IPS-NIHi11 (cell line): ENCODE results near the gene SMG1.
"Not testable (repeated sequence)": the region's sequence is repeated elsewhere in the genome, so short reads cannot be mapped to it uniquely, and the experiment has no call there.

Experiments
- DNase-seq: peaks from one replicate; pipeline ENCODE4 v3.0.0; 2012; ENCODE audit warnings: mixed read lengths, low spot score

Gene SMG1

GRCh38 chr16:18925986-18926865 lies at the start of gene SMG1:
Gene SMG1, minus strand, starts transcription at chr16:18926408. Its CDS starts 367 bp downstream, at chr16:18926041.
- DNase-seq = peak; percentile 85

GRCh38 chr16:18975109-18975508 lies 48.9 kb upstream of the SMG1 start:
- DNase-seq = no peak

GRCh38 chr16:18969855-18970240 lies 43.6 kb upstream of the SMG1 start:
- DNase-seq = no peak

- DNase-seq = peak; percentile 93
Measured at GRCh38 chr16:18969050-18969854, 43.0 kb upstream of the SMG1 start.

- DNase-seq = no peak
Measured at GRCh38 chr16:18966791-18967190, 40.6 kb upstream of the SMG1 start.

- no peak for DNase-seq
Measured at GRCh38 chr16:18965555-18965954, 39.3 kb upstream of the SMG1 start.

GRCh38 chr16:18959031-18959505 lies 32.9 kb upstream of the SMG1 start:
- DNase-seq = no peak

- no peak for DNase-seq
Measured at GRCh38 chr16:18958621-18959029, 32.4 kb upstream of the SMG1 start.

- not testable (repeated sequence) for DNase-seq
Measured at GRCh38 chr16:18956658-18957241, 30.5 kb upstream of the SMG1 start.

- not testable (repeated sequence) for DNase-seq
Measured at GRCh38 chr16:18955874-18956580, 29.8 kb upstream of the SMG1 start.

GRCh38 chr16:18953547-18953946 lies 27.3 kb upstream of the SMG1 start:
- no peak for DNase-seq

GRCh38 chr16:18950469-18951185 lies 24.4 kb upstream of the SMG1 start:
- no peak for DNase-seq

- no peak for DNase-seq
Measured at GRCh38 chr16:18948372-18949020, 22.3 kb upstream of the SMG1 start.

- no peak for DNase-seq
Measured at GRCh38 chr16:18945233-18945632, 19.0 kb upstream of the SMG1 start.

- no peak for DNase-seq
Measured at GRCh38 chr16:18943414-18943813, 17.2 kb upstream of the SMG1 start.

- no peak for DNase-seq
Measured at GRCh38 chr16:18942061-18942460, 15.9 kb upstream of the SMG1 start.

GRCh38 chr16:18941471-18941870 lies 15.3 kb upstream of the SMG1 start:
- DNase-seq = no peak

GRCh38 chr16:18938986-18939385 lies 12.8 kb upstream of the SMG1 start:
- no peak for DNase-seq

- DNase-seq = no peak
Measured at GRCh38 chr16:18937390-18937789, 11.2 kb upstream of the SMG1 start.

- DNase-seq = no peak
Measured at GRCh38 chr16:18936727-18937340, 10.6 kb upstream of the SMG1 start.
